ENCODE data around the gene ZFP57.
A peak's percentile ranks its signal among the peaks of the same experiment; 100 is the strongest.

The ZFP57 gene

GRCh38 chr6:29710281-29710941 is 29.5 kb upstream of the ZFP57 start:
- no peak for TF ChIP-seq CTCF (IDR thresholded peaks at IDR 0.05; ENCODE audit: low read depth, low read length, missing control alignments)
- H3K4me3 ChIP-seq (replicated peaks; ENCODE audit: low read depth, low read length) = no peak overlapping the region
- DNase-seq (ENCODE audit: extremely low read depth, low read depth) = no peak

- H3K4me3 ChIP-seq (replicated peaks; ENCODE audit: low read depth, low read length) = no peak overlapping the region
- TF ChIP-seq CTCF (IDR thresholded peaks at IDR 0.05; ENCODE audit: low read depth, low read length, missing control alignments) = no peak
- no peak for DNase-seq (ENCODE audit: extremely low read depth, low read depth)
Observed at GRCh38 chr6:29709188-29709587, 28.2 kb upstream of the ZFP57 start.

- TF ChIP-seq CTCF (IDR thresholded peaks at IDR 0.05; ENCODE audit: low read depth, low read length, missing control alignments) = no peak
- no peak for DNase-seq (ENCODE audit: extremely low read depth, low read depth)
- H3K4me3 ChIP-seq (replicated peaks; ENCODE audit: low read depth, low read length) = no peak overlapping the region
Observed at GRCh38 chr6:29708432-29709179, 27.7 kb upstream of the ZFP57 start.

- TF ChIP-seq CTCF (IDR thresholded peaks at IDR 0.05; ENCODE audit: low read depth, low read length, missing control alignments) = peak; percentile 20
- no peak for DNase-seq (ENCODE audit: extremely low read depth, low read depth)
- no peak overlapping the region for H3K4me3 ChIP-seq (replicated peaks; ENCODE audit: low read depth, low read length)
Observed at GRCh38 chr6:29705389-29706231, 24.7 kb upstream of the ZFP57 start.

GRCh38 chr6:29702519-29703103 is 21.7 kb upstream of the ZFP57 start:
- peak; percentile 83 for TF ChIP-seq CTCF (IDR thresholded peaks at IDR 0.05; ENCODE audit: low read depth, low read length, missing control alignments)
- H3K4me3 ChIP-seq (replicated peaks; ENCODE audit: low read depth, low read length) = no peak overlapping the region
- DNase-seq (ENCODE audit: extremely low read depth, low read depth) = no peak
